ENCODE measurements around the gene TADA2B. TPM values are rescaled to one million over a fixed set of nuclear protein-coding genes. Genes with fewer than 3 reads are reported as not detected.

The TADA2B gene
- polyA plus RNA-seq, 4 donors: 20.9 to 23.1 (median 22.2) TPM

DNA sequence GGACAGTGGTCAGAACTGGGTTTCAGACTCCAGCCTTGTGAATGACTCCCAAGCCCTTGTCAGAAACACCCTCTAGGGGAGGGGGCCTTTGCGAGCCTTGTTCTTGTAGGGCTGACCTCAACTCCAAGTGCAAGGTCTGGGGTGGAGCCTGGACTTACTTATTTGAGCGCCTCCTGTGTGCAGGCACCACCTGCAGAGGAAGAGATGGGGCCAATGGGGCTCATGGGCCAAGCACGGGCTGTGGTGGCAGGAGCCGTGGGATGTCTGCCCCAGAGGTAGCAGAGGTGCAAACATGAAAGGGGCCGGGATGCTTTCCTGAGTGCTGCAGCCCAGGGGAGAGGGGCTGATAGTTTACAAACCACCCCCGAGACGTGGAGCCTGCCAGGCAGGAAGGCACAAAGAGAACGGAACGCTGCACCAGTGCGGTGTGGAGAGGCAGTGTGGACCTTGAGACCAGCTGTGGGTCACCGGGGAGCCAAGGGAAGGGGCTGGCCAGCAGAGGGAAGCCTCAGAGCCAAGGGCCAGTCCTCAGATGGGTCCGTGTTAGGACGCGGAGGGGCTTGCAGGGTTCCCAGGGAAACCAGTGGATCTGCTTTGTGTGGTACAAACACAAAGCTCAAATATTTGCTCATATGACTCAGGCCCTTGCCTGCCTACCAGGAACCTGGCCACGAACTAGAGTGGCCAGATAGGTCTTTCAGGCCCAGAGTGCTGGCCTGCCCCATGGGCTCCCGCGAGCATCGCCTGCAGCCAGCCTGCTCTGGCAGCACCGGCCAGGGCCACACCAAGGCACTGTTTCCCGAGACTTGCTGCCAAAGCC lies 8.7 kb upstream of the TADA2B start:
- no peak for DNase-seq (ENCODE audit: low read depth in 4 of 4, low spot score in 3 of 4)

DNA sequence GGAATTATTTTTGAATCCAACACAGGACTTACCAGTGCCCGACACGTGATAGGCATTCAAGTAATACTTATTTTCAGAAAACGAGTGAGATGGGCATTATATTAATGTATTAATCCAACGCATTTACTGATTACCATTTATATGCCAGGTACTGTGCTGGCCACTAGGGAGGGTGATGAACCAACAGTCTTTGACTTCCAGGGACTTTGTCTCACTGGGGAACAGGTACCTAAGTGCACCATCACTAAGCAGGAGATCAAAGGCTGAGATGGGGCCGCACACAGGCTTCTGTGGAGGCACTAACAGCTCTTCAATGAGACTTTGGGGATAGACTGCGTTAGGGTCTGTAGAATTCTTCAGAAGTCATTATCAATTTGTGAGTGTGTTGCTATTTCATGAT lies 5.7 kb upstream of the TADA2B start:
- no peak for DNase-seq (ENCODE audit: low read depth in 4 of 4, low spot score in 3 of 4)

DNA sequence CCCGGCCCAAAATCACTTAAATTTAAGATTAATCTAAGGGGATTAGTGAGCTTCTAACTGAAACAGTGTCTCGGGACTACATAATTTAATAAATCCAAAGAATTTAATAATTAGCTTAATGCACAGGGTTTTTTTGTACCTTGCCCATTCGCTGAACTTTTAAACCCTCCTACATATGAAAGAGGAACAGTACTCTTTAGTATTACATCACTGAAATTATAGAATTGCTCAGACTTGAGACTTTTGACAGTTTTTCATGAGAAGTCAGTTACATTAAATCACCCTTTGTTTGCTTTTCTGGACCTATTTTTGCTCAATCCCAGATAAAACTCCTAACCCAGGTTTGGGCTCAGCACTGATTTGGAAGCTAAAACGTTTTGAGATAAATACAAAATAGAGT lies 2.4 kb upstream of the TADA2B start:
- DNase-seq (ENCODE audit: low read depth in 4 of 4, low spot score in 3 of 4): no peak

DNA sequence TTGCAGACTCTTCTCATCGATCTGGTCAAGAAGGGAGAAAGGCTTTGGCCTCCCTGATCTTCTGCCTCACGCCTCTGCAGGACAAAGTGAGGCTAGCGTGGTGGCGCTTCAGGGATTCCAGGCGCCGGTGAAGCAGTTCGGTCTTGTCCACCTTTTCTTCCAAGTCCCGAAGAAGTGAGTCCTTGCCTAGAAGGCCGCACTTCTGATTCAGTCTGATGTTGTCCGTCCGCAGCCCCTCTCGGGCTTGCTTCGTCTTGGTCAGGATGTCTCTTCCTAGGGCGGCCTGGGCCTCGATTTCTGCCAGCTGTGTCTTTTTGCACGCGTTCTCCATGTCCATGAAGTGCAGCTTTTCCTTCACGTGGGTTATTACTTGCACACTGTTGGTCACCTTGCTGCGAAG lies 1.9 kb upstream of the TADA2B start:
- no peak for DNase-seq (ENCODE audit: low read depth in 4 of 4, low spot score in 3 of 4)

DNA sequence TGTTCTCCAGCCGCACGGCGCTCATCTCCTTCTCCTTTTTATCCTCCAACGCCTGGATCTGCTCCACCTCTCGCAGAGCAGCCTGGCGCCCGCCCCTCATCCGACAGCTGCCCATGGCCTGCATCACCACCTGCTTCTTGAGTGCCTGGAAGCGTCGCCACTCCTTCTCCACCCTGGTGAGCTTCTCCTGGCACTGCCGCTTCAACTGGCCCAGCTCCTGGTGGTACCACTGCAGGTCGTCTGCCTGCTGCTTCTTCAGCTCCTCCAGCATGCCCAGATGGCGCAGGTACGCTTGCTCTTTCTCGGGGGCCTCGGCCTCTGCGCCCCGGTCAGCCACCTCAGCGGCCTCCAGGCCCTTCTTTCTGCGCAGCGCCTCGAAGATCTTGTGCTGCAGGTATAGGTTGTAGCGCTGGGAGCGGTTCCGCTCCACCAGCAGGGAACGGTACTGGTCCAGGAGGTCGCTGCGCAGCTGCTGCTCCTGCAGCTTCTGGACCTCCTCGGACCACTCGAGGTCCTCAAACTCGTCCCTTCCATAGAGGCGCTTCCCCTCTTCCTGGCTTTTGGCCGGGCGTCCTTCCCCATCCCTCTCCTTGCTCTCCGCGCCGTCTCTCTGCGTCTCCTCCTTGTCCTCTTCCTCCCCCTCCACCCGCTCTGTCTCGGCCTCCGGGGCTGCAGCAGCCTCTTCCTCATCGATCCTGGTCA lies 1.2 kb upstream of the TADA2B start:
- no peak for DNase-seq (ENCODE audit: low read depth in 4 of 4, low spot score in 3 of 4)

DNA sequence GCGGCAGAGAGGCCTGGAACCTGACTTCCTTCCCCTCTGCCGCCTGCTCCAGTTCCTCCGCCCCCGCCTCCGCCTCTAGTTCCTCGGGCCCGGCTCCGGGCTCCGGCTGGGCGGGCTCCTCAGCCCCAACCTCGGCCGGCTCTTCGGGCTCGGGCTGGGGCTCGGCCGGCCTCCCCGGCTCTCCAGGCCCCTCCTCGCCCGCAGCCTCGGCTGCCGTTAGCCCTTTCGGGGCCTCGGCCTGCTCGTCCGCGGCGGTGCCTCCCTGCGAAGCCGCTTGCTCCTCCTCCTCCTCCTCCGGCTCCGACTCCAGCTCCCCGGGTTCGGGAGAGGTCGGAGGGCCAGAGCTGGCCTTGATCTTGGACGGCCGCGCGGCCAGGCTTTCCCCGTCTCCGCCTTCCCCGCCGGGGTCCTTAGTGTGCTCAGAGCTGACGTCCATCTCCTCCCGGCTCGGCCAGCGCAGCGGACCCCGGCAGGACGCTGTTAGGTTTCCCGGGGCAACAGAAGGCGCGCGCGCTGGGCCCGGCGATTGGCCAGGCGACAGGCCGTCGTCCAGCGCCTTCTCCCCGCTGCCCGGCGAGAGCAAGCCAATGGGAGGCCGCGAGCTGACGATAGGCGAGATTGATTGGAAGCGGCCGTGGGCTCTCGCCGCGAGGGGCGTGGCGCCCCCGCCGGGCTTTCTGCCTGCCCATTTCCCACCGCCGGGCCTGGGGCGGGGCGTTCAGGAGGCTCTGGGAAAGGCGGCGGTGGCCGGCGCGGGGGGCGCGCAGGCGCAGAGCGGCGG lies 479 bp upstream of the TADA2B start:
- DNase-seq (ENCODE audit: low read depth in 4 of 4, low spot score in 3 of 4): peak; percentile 88 to 96 (median 96)

DNA sequence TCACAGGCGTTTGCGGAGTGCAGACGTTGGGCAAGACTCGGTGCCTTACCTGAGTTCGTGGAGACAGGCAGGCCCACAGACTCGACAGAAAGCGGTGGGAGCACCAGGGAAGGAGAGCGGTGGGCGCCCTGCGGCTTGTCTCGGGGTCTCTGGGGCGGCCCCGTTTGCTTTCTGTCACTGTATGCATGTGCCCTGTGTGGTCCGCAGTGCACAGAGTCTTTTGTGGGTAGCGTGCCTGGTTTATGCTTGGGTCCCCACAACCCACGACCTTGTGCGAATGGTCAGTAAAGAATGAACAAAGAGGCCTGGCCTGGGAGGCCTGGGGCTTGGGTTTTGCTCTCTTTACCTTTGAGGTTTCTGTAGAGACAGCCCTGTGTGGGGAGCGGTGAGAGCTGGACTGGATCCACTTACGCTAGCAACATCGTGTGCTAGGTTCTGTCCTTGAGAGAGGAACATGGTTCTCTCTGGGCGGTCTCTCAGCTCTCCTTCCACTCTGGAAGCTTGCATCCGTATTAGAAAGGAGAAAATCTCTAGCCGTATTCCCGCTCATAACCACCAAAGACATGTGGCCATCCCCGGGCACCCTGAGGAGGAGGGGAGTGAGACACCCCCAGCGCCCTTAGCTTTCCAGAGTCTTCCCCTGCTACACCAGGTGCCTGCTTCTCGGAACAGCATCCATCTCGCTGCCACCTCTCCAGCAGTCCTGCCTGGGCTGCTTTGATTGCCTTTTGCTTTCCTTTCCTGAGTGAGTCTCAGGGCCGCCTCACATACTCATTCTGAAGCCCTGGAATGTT lies 1.2 kb downstream of the TADA2B start:
- DNase-seq (ENCODE audit: low read depth in 4 of 4, low spot score in 3 of 4): no peak

DNA sequence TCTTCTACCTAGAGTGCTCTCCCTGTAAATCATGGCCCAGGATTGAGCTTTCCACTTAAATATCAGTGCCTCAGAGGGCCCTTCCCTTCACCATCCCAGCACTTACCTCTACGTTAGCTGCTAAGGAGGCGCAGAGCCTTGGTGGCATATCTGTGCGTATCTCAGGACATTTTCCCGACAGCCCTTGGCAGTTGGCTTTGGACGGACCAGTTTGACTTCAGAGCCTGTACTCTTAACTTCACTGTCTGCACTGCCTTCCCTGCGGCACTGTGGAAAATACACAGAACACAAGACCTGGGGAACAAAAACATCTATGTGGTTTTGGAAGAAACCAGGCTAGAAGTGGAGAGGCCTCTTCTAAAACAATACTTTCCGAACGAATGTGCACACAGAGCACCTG lies 2.4 kb downstream of the TADA2B start:
- DNase-seq (ENCODE audit: low read depth in 4 of 4, low spot score in 3 of 4): no peak

DNA sequence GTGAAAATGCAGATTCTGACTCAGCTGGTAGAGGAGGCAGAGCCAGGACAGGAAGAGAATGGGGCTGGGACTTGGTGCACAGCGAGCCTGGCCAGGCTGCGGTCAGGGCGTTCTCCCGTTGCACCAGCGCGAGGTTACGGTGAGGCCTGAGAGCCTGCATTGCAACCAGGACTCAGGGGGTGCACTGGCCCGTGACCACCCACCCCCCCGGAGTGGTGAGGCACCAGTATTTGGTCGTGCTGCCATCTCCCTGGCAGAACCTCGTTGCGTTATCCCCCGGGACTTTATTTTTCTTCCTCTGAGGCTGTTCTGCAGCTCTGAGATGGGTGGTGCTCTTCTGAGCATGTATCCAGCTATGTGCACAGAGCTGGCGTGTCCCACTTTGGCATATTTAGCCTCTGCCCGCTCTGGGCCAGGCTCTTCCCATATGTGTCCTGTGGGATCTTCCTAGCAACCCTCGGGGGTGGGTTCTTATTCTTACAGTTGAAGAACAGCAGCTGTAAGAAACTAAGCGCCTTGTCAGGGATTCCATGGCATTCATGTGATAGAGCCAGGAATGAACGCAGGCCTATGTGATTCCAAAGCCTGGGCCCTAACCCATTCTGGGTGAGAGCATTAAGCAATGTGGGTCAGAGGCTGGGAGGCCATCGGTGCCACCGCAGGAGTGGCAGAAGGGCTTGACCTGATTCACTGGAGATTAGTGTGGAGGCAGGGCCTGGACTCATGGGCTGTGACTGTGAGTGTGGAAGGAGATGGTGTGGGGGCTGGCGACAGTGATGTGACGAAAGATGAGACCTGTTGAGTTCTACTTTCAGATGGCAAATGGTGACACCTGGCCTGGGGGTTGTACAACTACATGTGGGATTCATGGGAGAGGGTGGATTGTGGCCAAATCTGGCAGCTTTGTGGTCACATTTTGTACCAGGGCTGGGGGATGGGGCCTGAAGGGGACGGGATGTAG lies 3.1 kb downstream of the TADA2B start:
- DNase-seq (ENCODE audit: low read depth in 4 of 4, low spot score in 3 of 4): no peak

DNA sequence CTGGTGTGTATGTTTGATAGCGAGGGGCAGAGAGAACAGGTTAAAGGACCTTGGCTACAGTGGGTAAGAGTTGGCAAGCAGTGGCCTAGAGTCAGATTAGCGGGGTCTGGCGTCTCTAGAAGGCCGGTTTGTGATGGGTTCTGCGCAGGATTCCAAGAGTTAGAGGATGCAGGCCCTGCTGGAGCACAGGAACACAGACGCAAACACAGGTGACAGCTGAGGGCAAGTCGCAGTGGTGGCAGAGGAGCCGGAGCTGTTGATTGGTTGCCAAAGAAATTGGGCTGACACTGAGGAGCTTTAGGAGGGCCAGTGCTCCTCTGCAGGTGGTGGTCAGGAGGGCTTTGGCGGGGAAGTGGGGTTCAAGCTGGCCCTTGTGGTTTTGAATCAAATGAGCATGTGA lies 3.8 kb downstream of the TADA2B start:
- no peak for DNase-seq (ENCODE audit: low read depth in 4 of 4, low spot score in 3 of 4)

DNA sequence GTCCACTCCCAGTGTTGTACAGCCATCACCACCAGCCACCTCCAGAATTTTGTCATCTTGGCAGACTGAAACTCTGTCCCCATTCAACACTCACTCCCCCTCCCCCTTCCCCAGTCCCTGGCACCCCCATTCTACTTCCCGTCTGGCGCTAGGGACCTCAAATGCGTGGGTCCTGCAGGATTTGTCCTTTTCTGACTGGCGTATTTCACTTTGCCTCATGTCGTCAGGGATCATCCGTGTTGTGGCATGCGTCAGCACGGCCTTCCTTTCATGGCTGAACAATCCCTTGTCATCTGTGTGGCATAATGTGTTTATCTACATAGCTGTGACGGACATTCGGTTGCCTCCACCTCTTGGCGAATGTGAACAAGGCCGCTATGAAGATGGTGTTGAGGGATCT lies 5.5 kb downstream of the TADA2B start:
- no peak for DNase-seq (ENCODE audit: low read depth in 4 of 4, low spot score in 3 of 4)

DNA sequence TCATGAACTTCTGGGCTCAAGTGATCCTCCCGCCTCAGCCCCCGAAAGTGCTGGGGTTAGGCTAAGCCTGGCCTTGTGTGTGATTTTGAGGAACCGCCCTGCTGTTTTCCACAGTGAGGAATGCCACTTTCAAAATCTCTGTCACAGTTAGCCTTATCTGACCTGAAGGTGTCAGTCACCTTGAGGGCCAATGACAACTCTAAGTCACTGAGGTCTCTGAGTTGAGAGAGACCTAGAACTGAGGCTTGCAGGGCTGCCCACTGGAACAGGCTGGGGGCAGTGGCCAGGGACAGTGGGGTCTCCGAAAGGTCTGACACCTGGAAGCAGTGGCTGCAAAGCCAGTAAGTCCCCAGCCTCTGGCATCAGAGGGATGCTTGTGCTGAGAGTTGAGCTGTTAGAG lies 6.1 kb downstream of the TADA2B start:
- DNase-seq (ENCODE audit: low read depth in 4 of 4, low spot score in 3 of 4): no peak

DNA sequence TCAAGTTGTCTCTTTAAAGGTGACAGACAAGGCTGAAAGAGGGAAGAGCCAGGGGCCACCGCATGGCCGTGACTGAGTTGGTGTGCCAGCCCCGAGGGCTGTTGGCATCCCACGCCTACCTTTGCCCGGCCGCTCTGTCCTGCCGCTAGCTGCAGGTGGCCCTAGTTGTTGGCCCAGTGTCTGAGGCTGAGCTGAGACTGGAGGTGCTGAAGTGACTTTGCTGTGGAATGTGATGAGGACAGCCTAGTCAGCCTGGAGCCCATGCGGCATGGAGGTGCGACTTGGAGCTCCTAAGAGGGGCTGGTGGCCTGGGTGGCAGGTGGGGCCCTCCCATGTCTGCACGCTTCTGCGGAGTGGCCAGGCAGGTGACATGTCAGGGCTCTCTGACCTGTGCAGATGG lies 6.6 kb downstream of the TADA2B start:
- DNase-seq (ENCODE audit: low read depth in 4 of 4, low spot score in 3 of 4): no peak

DNA sequence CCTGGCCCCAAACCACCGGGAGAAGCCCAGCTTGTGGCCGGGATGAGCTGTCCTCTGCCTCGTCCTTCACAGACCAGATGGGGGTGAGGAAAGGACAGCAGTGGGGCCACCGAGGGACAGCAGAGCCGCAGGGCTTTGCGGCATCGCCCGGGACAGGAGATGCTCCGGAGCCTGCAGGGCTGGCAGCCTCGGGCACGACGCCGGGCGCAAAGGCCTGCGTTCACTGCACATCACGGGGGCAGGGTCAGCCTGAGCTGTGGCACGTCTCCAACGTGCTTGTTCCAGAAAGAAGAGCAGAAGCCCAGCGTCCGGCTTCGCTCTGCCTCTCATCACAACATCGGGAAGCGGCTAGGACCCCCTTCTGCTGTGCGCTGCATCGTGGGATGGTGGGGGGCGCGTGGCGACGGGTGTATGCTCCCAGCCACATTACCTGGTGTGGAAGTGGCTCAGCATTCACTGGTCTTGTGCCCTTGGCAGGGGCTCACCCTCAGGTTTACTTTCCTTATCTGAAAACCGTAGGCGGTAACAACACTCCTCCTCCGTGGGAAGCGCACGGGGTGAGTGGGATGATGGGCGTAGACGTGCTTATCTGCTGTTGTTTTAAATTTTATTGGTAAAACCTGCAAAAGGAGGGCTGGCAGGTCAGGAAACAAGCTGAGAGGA lies 7.4 kb downstream of the TADA2B start:
- no peak for DNase-seq (ENCODE audit: low read depth in 4 of 4, low spot score in 3 of 4)

DNA sequence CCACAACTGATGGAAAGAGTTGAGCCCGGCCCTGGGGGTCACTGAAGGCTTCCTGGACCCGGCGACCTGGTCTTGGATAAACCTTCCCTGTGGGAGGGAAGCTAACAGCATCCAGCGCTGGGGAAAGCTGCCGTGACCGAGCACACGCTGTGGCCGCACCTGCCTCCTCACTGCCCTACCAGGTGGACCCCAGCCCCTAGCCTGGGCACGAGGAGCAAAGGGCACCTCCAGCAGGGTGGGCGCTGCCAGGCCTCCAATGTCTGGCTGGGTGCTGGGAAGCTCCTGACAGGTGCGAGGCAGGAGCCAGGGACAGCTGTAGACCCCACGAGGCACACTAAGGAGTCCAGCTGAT lies 7.9 kb downstream of the TADA2B start:
- DNase-seq (ENCODE audit: low read depth in 4 of 4, low spot score in 3 of 4): no peak

DNA sequence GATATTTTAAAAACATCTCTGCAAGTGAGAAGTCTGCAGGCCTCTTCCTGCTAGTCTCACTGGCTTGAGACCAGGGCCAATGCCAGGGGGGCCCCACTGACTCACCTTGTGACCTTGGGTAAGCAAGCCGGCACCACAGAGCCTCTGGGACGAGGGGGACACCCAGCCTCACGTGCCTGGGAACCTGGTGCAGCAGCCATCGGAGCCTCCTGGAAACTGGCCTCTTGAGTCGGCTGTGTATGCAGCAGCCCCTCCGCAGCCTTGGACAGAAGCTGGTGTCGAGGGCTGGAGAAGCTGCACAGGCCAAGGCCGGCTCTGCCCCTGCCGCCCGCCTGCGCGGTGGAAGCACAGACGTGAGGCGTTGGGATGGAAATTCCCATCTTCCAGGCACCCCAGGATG lies 8.7 kb downstream of the TADA2B start:
- DNase-seq (ENCODE audit: low read depth in 4 of 4, low spot score in 3 of 4): no peak

DNA sequence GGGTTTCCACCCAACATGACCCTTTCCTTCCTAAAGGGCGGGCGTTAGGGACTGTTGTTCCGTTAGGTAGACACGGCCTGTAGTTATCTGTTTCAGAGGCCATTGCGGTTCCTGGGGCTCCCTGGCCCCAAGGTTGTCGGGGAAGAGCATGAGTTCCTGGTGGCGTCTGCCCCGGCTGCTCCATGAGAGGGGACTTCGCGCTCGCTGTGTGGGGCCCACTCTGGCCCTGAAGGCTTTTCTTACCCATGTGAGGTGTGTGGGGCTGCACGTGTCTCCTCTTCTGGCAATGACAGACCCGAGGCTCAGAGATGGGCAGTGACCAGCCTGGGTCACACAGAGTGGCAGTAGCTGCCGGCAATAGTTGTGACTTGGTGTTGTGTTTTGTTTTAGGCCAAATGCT lies 9.1 kb downstream of the TADA2B start:
- DNase-seq (ENCODE audit: low read depth in 4 of 4, low spot score in 3 of 4): no peak

DNA sequence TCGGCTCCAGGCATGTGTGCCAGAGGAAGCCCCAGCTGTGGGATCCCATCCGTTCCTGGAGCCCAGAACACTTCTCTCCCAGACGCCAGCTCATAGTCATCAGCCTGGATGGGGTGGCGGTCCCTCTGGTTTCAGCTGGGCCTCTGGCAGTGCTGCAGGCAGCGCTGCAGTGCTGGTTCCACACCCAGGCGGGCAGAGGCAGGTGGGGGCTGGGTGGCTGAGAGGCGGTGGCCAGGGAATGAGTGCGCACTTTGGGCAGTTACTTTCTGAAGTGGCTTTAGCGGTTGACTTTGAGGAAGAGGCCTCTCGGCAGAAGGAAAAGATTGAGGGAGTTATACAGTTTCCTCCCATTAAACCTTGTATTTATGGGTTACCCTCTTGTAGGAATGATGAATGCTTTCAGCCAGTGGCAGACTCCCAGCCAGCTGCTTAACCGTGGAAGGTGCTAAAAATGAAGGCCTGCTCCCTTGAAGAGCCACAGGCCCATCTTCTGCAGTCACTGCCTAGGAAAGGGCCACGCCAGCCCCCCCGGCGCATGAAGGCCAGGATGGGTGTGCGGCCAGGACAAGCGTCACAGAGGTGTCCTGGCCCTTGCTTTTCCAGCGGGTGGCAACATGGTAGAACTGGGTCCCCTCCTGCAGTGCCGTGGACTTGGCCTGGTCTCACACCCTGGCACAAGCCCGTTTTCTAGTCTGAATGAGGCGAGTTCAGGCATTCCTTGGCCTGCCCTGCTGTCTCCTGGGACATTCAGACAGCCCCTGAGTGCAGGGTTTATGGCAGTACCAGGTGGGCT lies 9.9 kb downstream of the TADA2B start:
- DNase-seq (ENCODE audit: low read depth in 4 of 4, low spot score in 3 of 4): no peak

Measured in right renal pelvis (tissue), 4 donors.